SKM-1 treated with dmso at 0.1 percent for 144 hours (cell line): Measurements from ENCODE around the gene ZSCAN23.
A peak's percentile ranks its signal among the peaks of the same experiment; 100 is the strongest.

Source experiments
- DNase-seq: peaks from one replicate; lab custom pipeline; 2025; ENCODE audit not compliant: unreplicated experiment; lab: John Stamatoyannopoulos, UW

ZSCAN23 gene

DNA sequence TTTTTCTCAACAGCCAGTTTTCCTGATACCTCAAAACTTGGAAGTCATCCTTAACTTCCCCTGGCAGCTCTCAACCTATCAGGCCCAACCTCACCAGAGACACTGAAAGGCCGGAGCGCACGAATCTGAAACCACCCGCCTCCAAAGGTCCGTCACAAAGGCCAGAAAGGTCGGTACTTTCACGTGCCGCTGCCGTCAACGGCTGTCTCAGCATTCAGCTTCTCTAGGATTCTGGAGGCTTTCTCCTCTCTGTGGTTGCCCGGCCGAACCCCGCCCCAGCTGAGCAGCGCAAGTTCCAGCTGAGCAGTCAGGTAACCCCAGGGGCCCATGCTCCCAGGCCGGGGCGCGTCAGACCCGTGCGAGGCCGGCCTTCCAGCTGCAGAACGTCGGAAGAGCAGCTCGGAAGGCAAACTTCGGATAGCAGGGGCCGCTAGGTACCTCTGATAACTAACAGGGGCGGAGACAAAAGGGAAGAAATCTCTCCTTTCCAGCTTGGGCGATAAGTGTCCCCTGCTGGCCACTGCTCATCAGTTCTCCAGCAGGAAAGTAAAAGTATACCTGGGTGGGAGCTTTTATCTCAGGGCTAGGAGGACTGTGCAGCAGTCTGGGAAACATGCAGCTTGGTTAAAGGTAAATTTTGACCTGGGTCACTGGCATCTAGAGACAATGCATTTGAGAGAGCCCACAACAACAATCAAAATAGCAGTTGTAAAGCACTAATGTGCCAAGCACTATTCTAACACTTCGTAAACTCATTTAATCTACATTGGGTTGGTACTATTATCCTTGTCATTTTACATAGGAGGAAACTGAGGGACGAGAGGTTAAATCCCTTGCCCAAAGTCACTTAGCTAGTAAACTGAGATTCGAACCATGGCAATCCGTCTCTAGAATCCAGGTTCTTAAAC is 59.8 kb downstream of the ZSCAN23 start:
- peak; percentile 63 for DNase-seq
